ENCODE results near the gene CALY.
"Not testable (repeated sequence)": the region's sequence is repeated elsewhere in the genome, so short reads cannot be mapped to it uniquely, and the experiment has no call there.

The CALY gene

DNA sequence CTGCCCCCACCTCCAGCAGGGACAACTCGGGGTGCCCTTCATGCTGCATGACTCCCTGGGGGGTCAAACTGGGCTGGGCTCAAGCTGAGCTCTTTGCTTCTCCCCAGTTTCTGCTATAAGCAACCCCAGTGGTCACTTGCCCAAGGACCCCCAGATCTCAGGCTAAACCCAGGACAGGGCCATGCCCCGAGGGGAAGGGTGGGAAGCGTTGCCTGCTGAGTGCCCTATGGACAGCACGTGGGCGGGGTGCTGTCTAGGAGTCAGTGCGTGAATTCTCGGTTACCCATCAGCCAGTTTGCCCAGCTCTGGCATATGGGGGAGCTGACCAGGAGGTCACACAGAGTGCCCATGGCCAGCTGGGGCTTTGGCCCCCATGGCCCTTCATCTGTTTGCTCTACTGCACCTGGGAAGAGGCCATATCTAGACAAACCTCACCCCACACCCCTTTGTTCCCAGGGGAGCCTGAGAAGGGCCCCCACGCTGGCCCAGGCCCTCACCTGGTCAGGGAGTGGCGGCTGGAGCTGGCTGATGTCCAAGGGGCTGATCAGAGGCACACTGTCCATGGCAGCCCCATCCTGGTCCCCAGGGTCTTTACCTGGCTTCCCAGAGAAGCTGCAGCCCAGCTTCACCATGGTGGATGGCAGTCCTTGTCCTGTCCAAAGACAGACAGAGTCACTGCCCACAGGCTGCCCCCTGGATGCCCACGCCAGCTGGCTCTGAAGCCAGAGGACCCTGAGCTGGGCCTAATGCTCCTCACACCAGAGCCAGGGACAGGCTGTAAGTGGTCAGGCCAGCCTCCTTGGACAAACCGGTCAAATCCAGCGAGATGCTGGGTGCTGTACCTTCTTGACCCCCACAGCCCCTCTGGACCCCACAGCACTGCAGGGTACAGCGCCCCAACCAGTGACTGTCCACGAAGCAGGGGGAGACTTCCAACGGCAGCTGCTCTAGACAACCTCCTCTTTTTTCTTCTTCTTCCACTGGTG, 8.0 kb downstream of the CALY start:
- DNase-seq = no peak

- DNase-seq = no peak
Measured at GRCh38 chr10:133327651-133328357, 8.9 kb downstream of the CALY start.

- DNase-seq = no peak
Measured at GRCh38 chr10:133326745-133327650, 9.7 kb downstream of the CALY start.

DNA sequence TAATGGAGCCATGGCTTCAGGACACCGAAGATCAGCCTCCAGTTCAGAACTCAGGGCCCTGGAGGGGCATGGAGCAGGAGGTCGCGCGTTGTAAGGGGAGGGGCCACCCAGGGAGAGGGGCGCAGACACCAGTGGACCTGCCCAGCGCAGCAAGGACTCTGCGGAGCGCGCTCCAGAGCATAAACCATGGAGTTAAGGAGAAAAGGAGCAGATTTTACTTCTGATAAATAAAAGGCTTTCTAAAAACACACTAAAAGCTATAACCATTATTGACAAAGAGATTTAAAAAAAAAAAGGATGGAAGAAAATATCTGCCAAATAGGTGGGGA, 10.5 kb downstream of the CALY start:
- no peak for DNase-seq

- no peak for DNase-seq
Measured at GRCh38 chr10:133325440-133326222, 11.1 kb downstream of the CALY start.

GRCh38 chr10:133324857-133325260, 11.8 kb downstream of the CALY start:
- DNase-seq = no peak

- peak; percentile 75 for DNase-seq
Measured at GRCh38 chr10:133324198-133324792, 12.4 kb downstream of the CALY start.

DNA sequence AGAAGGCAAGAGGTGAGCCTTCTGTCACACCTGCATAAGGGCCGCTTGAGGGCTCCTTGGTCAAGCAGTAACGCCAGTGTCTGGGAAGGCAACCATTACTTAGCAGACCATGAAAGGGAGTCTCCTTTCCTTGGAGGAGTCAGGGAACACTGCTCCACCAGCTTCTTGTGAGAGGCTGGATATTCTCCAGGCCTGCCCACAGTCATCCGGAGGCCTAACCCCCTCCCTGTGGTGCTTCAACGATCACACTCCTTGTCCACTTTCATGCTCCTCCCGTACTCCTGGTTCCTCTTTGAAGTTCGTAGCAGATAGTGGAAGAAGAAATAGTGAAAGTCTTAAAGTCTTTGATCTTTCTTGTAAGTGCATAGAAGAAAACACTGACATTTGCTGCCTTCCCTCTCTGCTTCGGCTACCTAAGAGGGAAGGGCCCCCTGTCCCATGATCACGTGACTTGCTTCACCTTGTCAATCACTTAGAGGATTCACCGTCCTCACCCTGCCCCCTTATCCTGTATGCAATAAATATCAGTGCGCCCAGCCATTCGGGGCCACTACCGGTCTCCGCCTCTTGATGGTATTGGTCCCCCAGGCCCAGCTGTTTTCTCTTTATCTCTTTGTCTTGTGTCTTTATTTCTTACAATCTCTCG, 14.5 kb downstream of the CALY start:
- DNase-seq = not testable (repeated sequence)

DNA sequence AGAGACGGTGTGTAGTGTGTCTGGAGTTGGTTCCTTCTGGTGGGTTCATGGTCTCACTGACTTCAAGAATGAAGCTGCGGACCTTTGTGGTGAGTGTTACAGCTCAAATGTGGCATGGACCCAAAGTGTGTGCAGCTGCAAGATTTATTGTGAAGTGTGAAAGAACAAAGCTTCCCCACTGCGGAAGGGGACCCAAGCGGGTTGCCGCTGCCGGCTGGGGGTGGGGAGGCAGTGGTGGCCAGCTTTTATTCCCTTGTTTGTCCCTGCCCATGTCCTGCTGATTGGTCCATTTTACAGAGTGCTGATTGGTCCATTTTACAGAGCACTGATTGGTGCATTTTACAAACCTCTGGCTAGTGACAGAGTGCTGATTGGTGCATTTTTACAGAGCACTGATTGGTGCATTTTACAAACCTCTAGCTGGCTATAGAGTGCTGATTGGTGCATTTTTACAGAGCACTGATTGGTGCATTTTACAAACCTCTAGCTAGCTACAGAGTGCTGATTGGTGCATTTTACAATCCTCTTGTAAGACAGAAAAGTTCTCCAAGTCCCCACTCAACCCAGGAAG, 15.8 kb downstream of the CALY start:
- DNase-seq = not testable (repeated sequence)

GRCh38 chr10:133318494-133319127, 18.1 kb downstream of the CALY start:
- DNase-seq = peak; percentile 82

DNA sequence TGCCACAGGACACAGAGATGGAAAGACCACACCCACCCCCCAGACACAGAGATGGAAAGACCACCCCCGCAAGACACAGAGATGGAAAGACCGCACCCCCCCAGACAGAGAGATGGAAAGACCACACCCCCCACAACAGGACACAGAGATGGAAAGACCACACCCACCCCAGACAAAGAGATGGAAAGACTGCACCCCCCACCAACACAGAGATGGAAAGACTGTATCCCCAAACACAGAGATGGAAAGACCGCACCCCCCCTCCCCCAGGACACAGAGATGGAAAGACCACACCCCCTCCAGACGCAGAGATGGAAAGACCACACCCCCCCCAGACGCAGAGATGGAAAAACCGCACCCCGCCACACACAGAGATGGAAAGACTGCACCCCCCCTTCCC, 20.0 kb downstream of the CALY start:
- DNase-seq = no peak

GRCh38 chr10:133316266-133316665, 20.4 kb downstream of the CALY start:
- no peak for DNase-seq

DNA sequence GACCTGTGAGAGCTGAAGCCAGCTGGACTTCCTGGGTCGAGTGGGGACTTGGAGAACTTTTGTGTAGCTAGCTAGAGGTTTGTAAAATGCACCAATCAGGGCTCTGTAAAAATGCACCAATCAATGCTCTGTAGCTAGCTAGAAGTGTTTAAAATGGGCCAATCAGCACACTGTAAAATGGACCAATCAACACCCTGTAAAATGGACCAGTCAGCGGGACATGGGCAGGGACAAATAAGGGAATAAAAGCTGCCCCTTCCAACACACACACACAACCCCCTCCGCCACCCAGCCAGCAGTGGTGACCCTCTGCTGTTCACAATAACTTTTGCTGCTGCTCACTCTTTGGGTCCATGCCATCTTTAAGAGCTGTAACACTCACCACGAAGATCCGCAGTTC, 20.8 kb downstream of the CALY start:
- DNase-seq = no peak

- DNase-seq = no peak
Measured at GRCh38 chr10:133314911-133315310, 21.8 kb downstream of the CALY start.

- DNase-seq = no peak
Measured at GRCh38 chr10:133313192-133313591, 23.5 kb downstream of the CALY start.

DNA sequence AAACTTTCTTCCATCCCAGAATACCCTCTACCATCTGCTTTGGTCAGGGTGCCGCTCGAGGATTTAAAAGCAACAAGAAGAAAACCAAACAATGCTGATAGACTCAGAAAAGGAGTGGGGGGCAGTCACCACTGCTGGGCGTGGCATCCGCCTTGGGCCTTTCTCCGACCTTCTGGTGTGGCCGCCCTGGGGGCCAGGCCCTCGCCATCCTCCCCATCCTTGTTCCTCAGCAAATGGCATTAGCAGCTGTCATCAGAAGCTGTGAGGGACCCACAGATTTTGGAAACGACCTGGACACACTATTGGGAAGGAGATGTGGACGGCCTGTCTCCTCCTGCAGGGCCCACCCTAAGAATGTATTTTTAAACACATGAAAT, 23.9 kb downstream of the CALY start:
- DNase-seq = no peak

- no peak for DNase-seq
Measured at GRCh38 chr10:133312016-133312768, 24.5 kb downstream of the CALY start.

DNA sequence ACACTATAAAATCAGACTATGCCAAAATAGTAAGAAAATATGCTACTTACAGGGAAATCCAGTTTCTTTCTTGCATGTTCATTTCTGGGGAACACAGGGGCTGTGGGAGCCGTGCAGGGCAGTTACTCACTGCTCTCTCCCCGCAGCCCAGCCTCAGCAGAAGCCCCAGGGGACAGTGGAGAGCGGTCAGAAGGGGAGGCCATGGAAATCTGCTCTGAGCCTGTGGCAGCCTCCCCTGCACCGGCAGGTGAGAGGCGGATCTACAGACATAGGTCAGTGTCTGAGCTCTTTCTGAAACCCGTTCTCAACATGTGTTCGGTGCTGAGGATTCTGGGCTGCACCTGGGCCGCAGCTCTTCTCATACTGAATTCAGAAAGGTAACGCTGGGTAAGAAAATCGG, 25.1 kb downstream of the CALY start:
- DNase-seq = no peak

DNA sequence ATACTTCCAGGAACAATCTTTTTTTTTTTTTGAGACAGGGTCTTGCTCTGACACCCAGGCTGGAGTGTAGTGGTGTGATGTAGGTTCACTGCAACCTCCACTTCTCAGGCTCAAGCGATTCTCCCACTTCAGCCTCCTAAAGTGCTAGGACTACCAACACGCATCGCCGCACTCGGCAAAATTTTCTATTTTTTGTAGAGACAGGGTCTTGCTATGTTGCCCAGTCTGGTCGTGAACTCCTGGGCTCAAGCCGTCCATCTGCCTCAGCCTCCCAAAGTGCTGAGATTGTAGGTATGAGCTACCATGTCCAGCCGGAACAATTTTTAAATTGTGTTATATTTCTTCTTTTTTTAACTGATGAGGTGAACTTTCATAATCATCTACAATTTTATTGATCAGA, 25.9 kb downstream of the CALY start:
- no peak for DNase-seq

GRCh38 chr10:133310399-133310755, 26.3 kb downstream of the CALY start:
- no peak for DNase-seq

Data from NCI-H82 (cell line).